BJ (cell line): Measurements from ENCODE around the gene ALG12. TPM values are rescaled to one million over a fixed set of nuclear protein-coding genes. Genes with fewer than 3 reads are reported as not detected.

Source experiments
- CTCF ChIA-PET: fragments of 350-600 bp; formaldehyde crosslinking; extraction: SDS; loops from one replicate; lab custom pipeline; 2021; ENCODE audit warnings: antibody characterized with exemption, inconsistent platforms; lab: Yijun Ruan, JAX
- POLR2A ChIA-PET: fragments of 300-600 bp; sonication (Branson Sonifier 250); formaldehyde crosslinking; extraction: SDS; loops from one replicate; lab custom pipeline; 2021; ENCODE audit warnings: antibody characterized with exemption; lab: Charles Lee
- DNase-seq: peaks from one replicate; pipeline ENCODE4 v3.0.0-alpha.2; 2011; ENCODE audit warnings: low read depth
- H3K27me3 ChIP-seq: 2 replicates; pipeline ENCODE4 v1.6.0; 2011; ENCODE audit warnings: low read length; ENCODE audit not compliant: control insufficient read depth, insufficient read depth
- H3K36me3 ChIP-seq: 2 replicates; pipeline ENCODE4 v1.5.1; 2011; ENCODE audit warnings: low read length; ENCODE audit not compliant: control insufficient read depth, insufficient read depth
- H3K4me3 ChIP-seq: 2 replicates; pipeline ENCODE4 v1.5.1; 2011; ENCODE audit warnings: low read depth, mild to moderate bottlenecking, control low read depth, low read length
- CTCF ChIP-seq: IDR thresholded peaks from 2 replicates; pipeline ENCODE4 v1.5.1; 2011; ENCODE audit warnings: low read depth, mild to moderate bottlenecking, control low read depth, inconsistent platforms, low read length, moderate library complexity; ENCODE audit not compliant: insufficient read depth
- polyA plus RNA-seq: library from polyadenylated mRNA; depleted of rRNA; stranded (reverse); fragments of >200 nt; gene quantifications from 2 replicates; pipeline ENCODE4 v1.2.3, GENCODE V29; 2011

Gene ALG12
- polyA plus RNA-seq, 1 experiment, result 7.9 TPM

- no peaks in the 10 kb centered on the region for H3K36me3 ChIP-seq
- no peak for DNase-seq
- no peak overlapping the region for H3K4me3 ChIP-seq
- CTCF ChIA-PET, result interaction anchor here (0.6 kb wide), 1 partner anchor 43 kb away, joined by 3 read pairs; no protein-coding TSS in a partner anchor
- no peaks in the 10 kb centered on the region for H3K27me3 ChIP-seq
- POLR2A ChIA-PET, result no interaction called here
- TF ChIP-seq CTCF, result no peak
These were observed 20.4 kb upstream of the ALG12 start for GRCh38 chr22:49938565-49939136.

- no peaks in the 10 kb centered on the region for H3K27me3 ChIP-seq
- ChIA-PET CTCF (no interaction called here), POLR2A (no interaction called here)
- no peak overlapping the region for H3K4me3 ChIP-seq
- TF ChIP-seq CTCF, result no peak
- DNase-seq, result no peak
- no peaks in the 10 kb centered on the region for H3K36me3 ChIP-seq
These were observed 19.7 kb upstream of the ALG12 start for GRCh38 chr22:49937758-49938564.

- Histone ChIP-seq H3K36me3 (no peaks in the 10 kb centered on the region), H3K27me3 (no peaks in the 10 kb centered on the region), H3K4me3 (no peak overlapping the region)
- no peak for TF ChIP-seq CTCF
- no peak for DNase-seq
- ChIA-PET POLR2A (no interaction called here), CTCF (interaction anchor here (1.1 to 1.2 kb wide), 2 partner anchors 47 to 55 kb away, joined by 3 read pairs; no protein-coding TSS in a partner anchor)
These were observed 18.9 kb upstream of the ALG12 start for GRCh38 chr22:49936973-49937757.

GRCh38 chr22:49936018-49936972 lies 18.1 kb upstream of the ALG12 start:
- H3K4me3 ChIP-seq, result peak overlapping the region; percentile 57
- H3K36me3 ChIP-seq, result no peaks in the 10 kb centered on the region
- peak; percentile 41 for DNase-seq
- no peak for TF ChIP-seq CTCF
- CTCF ChIA-PET, result interaction anchor here (0.7 to 1.2 kb wide), 3 partner anchors 33 to 56 kb away, joined by 3 read pairs; no protein-coding TSS in a partner anchor
- POLR2A ChIA-PET, result interaction anchor here (0.8 to 1.0 kb wide), 2 partner anchors 15 to 26 kb away, joined by 3 read pairs; no protein-coding TSS in a partner anchor
- no peaks in the 10 kb centered on the region for H3K27me3 ChIP-seq
